Panc1 (cell line): Measurements from ENCODE around the gene LDLRAD4. TPM values are rescaled to one million over a fixed set of nuclear protein-coding genes. Genes with fewer than 3 reads are reported as not detected.
"Not testable (repeated sequence)": the region's sequence is repeated elsewhere in the genome, so short reads cannot be mapped to it uniquely, and the experiment has no call there.

Experiments used
- ATAC-seq: fragments of 200-7000 bp; cut with Tn5 transposase; 2 replicates; pipeline ENCODE4 v1.9.1; 2020; ENCODE audit warnings: mild to moderate bottlenecking, moderate library complexity
- BruUV-seq: library from RNA; stranded (reverse); fragments of 400-500 nt; replicated peaks from 2 replicates; lab custom pipeline; 2021; lab: Mats Ljungman, UMichigan
- CTCF ChIA-PET: fragments of 300-600 bp; sonication (Branson Sonifier 250); formaldehyde crosslinking; loops from one replicate; lab custom pipeline; 2022; ENCODE audit warnings: antibody characterized with exemption; lab: Charles Lee
- POLR2A ChIA-PET: fragments of 300-600 bp; sonication (Branson Sonifier 250); formaldehyde crosslinking; loops from one replicate; lab custom pipeline; 2022; ENCODE audit warnings: antibody characterized with exemption; lab: Charles Lee
- DNase-seq: peaks from one replicate; pipeline ENCODE4 v3.0.0-alpha.2; 2010; ENCODE audit warnings: low read depth, low spot score
- H3K27ac ChIP-seq: 2 replicates; pipeline ENCODE4 v1.5.1; 2011; ENCODE audit warnings: mild to moderate bottlenecking, low read length, inconsistent platforms
- H3K27me3 ChIP-seq: fragments of 200-500 bp; sonication (Bioruptor generic); 2 replicates; pipeline ENCODE4 v1.6.0; 2014; ENCODE audit warnings: low read length, inconsistent platforms; ENCODE audit not compliant: control insufficient read depth, insufficient read depth
- H3K36me3 ChIP-seq: fragments of 200-500 bp; sonication (Bioruptor generic); 2 replicates; pipeline ENCODE4 v1.5.1; 2014; ENCODE audit warnings: inconsistent platforms, mild to moderate bottlenecking, low read length, moderate library complexity; ENCODE audit not compliant: control insufficient read depth, insufficient read depth
- H3K4me1 ChIP-seq: 2 replicates; pipeline ENCODE4 v1.5.1; 2011; ENCODE audit warnings: inconsistent platforms, mild to moderate bottlenecking, low read length, moderate library complexity; ENCODE audit not compliant: control insufficient read depth, insufficient read depth
- H3K4me3 ChIP-seq, 2 experiments: 2 replicates each; pipeline ENCODE4 v1.5.1; 2011 to 2012; ENCODE audit warnings: low read depth in 2 of 2, low read length in 2 of 2, mild to moderate bottlenecking in 2 of 2, inconsistent platforms in 1 of 2, moderate library complexity in 1 of 2
- H3K9me3 ChIP-seq: fragments of 200-500 bp; sonication (Bioruptor generic); 2 replicates; pipeline ENCODE4 v1.5.1; 2014; ENCODE audit warnings: low read depth, mild to moderate bottlenecking, inconsistent platforms, low read length, moderate library complexity; ENCODE audit not compliant: control insufficient read depth, insufficient read depth
- POLR2AphosphoS5 ChIP-seq: IDR thresholded peaks from 2 replicates; pipeline ENCODE4 v1.6.1; 2012; ENCODE audit warnings: mild to moderate bottlenecking, low read depth, low read length, moderate library complexity
- REST ChIP-seq, 2 experiments: IDR thresholded peaks; 2 replicates each; pipeline ENCODE4 v1.6.1; 2011 to 2012; ENCODE audit warnings: low read depth in 2 of 2, control low read depth in 1 of 2, low read length in 1 of 2, mild to moderate bottlenecking in 1 of 2, moderate library complexity in 1 of 2; ENCODE audit not compliant: insufficient read depth in 1 of 2
- SIN3A ChIP-seq: IDR thresholded peaks from 2 replicates; pipeline ENCODE4 v1.6.1; 2012; ENCODE audit warnings: low read depth, mild to moderate bottlenecking, low read length, moderate library complexity, borderline replicate concordance; ENCODE audit not compliant: insufficient read depth
- TCF7L2 ChIP-seq: IDR thresholded peaks from 2 replicates; pipeline ENCODE4 v1.6.1; 2011; ENCODE audit warnings: mild to moderate bottlenecking, low read depth, low read length, inconsistent platforms
- in situ Hi-C: cut with HindIII; loops from 2 replicates; pipeline ENCODE4 v1.10.0; 2016; ENCODE audit warnings: low sequenced_read_pairs, low pct_unique_long_range_greater_than_20kb
- intact Hi-C: fragments of 100-400 bp; cut with micrococcal nuclease; formaldehyde crosslinking; loops from one replicate; pipeline ENCODE4 v1.10.0; 2022; ENCODE audit not compliant: unreplicated experiment
- total RNA-seq: library from RNA; stranded (reverse); gene quantifications from one replicate; pipeline ENCODE4 v1.2.1, GENCODE V29; 2021; ENCODE audit not compliant: unreplicated experiment
- TF ChIP-seq, protein P1 (sequence below): fragments of 450-650 bp; IDR thresholded peaks from 2 replicates; pipeline ENCODE4 v1.5.1; 2017; ENCODE audit warnings: mild to moderate bottlenecking

LDLRAD4 gene
- total RNA-seq, 1 experiment from 2014 or later = 0.28 TPM

DNA sequence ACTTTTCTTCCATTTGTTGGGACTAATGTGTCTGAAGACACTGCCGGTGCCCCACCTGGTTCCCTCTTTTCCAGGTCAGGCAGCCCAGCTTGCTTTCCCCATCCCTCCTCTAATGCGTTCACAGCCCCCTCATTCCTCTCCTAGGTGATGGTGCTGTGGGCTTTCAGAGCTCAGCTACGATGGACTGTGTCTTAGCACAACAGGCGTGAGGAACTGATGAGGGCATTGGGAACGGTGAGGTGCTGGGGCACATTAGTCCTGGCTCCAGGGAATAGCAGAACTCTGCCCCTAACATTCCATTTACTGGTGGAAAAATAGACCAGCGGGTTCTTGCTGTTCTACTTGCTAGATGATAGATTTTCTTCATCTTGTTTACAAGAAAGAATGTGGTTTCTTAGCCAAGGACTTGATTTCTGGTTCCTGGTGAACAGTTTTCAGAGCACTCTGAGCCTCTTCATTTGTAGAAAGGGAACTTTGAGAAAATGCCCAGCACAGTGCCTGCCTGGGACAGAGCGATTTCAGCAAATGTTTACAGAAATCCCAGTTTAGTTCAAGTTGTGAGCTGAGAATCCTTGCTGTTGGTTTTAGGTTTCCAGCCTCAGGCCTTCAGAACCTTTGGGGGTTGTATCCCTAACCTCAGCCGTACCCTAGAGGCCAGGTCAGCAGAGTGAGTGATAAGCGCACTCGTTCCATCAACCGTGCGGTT is 42.5 kb downstream of the LDLRAD4 start:
- Histone ChIP-seq H3K4me1 (no peaks in the 10 kb centered on the region), H3K36me3 (no peaks in the 10 kb centered on the region), H3K4me3 (no peak overlapping the region), H3K9me3 (no peaks in the 10 kb centered on the region), H3K27ac (no peak overlapping the region), H3K27me3 (peaks cover 2% of the 10 kb centered on the region; the same call in 1 of the 2 replicates)
- intact Hi-C loops (no loop called here), in situ Hi-C loops (no loop called here)
- BruUV-seq = no TSS peak
- DNase-seq (no peak), ATAC-seq (no peak; the same call in 1 of the 2 replicates)
- ChIA-PET POLR2A (no interaction called here), CTCF (no interaction called here)
- no peak for TF ChIP-seq TCF7L2
- TF ChIP-seq SIN3A = no peak
- TF ChIP-seq POLR2AphosphoS5 = no peak
- TF ChIP-seq, protein P1, sequence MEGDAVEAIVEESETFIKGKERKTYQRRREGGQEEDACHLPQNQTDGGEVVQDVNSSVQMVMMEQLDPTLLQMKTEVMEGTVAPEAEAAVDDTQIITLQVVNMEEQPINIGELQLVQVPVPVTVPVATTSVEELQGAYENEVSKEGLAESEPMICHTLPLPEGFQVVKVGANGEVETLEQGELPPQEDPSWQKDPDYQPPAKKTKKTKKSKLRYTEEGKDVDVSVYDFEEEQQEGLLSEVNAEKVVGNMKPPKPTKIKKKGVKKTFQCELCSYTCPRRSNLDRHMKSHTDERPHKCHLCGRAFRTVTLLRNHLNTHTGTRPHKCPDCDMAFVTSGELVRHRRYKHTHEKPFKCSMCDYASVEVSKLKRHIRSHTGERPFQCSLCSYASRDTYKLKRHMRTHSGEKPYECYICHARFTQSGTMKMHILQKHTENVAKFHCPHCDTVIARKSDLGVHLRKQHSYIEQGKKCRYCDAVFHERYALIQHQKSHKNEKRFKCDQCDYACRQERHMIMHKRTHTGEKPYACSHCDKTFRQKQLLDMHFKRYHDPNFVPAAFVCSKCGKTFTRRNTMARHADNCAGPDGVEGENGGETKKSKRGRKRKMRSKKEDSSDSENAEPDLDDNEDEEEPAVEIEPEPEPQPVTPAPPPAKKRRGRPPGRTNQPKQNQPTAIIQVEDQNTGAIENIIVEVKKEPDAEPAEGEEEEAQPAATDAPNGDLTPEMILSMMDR = no peak
- no peak for TF ChIP-seq REST (IDR thresholded peaks at IDR 0.05; ENCODE audit: insufficient read depth in 1 of 2, low read depth in 2 of 2, low read length in 1 of 2)

- ChIA-PET CTCF (no interaction called here), POLR2A (no interaction called here)
- no peak for DNase-seq
- TF ChIP-seq POLR2AphosphoS5 = no peak
- TF ChIP-seq, protein P1 = no peak
- TF ChIP-seq REST (IDR thresholded peaks at IDR 0.05; ENCODE audit: insufficient read depth in 1 of 2, low read depth in 2 of 2, low read length in 1 of 2) = no peak
- no peak for TF ChIP-seq SIN3A
- no peak for TF ChIP-seq TCF7L2
- Histone ChIP-seq H3K9me3 (no peaks in the 10 kb centered on the region), H3K4me3 (no peak overlapping the region), H3K36me3 (no peaks in the 10 kb centered on the region), H3K27me3 (peaks cover 2% of the 10 kb centered on the region; the same call in 1 of the 2 replicates), H3K4me1 (no peaks in the 10 kb centered on the region), H3K27ac (no peak overlapping the region)
- in situ Hi-C loops = no loop called here
- ATAC-seq = peak; percentile 59; the same call in 1 of the 2 replicates
- intact Hi-C loops = no loop called here
- no TSS peak for BruUV-seq
These were observed 43.2 kb downstream of the LDLRAD4 start for GRCh38 chr18:13261661-13262357.

DNA sequence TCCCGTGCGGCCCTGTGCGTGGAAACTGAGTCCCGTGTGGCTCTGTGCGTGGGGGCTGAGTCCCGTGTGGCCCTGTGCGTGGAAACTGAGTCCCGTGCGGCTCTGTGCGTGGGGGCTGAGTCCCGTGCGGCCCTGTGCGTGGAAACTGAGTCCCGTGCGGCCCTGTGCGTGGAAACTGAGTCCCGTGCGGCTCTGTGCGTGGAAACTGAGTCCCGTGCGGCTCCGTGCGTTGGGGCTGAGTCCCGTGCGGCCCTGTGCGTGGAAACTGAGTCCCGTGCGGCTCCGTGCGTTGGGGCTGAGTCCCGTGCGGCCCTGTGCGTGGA is 43.8 kb downstream of the LDLRAD4 start:
- H3K4me1 ChIP-seq, BruUV-seq, POLR2A ChIA-PET: not testable (repeated sequence)

More for the DNA sequence above, 43.8 kb downstream of the LDLRAD4 start:
- intact Hi-C loops, in situ Hi-C loops, H3K27me3 ChIP-seq, ATAC-seq, CTCF ChIA-PET, H3K9me3 ChIP-seq, H3K36me3 ChIP-seq, DNase-seq, H3K4me3 ChIP-seq, H3K27ac ChIP-seq: not testable (repeated sequence)
